Adipose tissue (tissue), 3 donors: ENCODE measurements around the gene NCF4. TPM values are rescaled to one million over a fixed set of nuclear protein-coding genes. Genes with fewer than 3 reads are reported as not detected.

ENCODE experiments used
- H3K27ac ChIP-seq: one replicate; pipeline ENCODE4 v1.5.1; 2013; ENCODE audit warnings: low read depth, low read length
- WGBS, 3 donors: extraction: QIAGEN DNeasy Blood & Tissue Kit; methylation state at CpG; one replicate each; pipeline ENCODE4 v1.1.7; 2013; 5-methylcytosine and 5-hydroxymethylcytosine counted together
- polyA plus RNA-seq, 3 donors: library from polyadenylated mRNA; stranded (reverse); fragments of 200-250 nt; gene quantifications; one replicate each; pipeline ENCODE4 v1.2.3, GENCODE V29; 2013
- donor health status: healthy with polysubstance abuse.
- donor health status: Bipolar disorder and iron deficiency.
- donor health status: healthy.

Gene NCF4
- polyA plus RNA-seq, 3 donors = 1.9 to 43.9 (median 27.8) TPM

DNA sequence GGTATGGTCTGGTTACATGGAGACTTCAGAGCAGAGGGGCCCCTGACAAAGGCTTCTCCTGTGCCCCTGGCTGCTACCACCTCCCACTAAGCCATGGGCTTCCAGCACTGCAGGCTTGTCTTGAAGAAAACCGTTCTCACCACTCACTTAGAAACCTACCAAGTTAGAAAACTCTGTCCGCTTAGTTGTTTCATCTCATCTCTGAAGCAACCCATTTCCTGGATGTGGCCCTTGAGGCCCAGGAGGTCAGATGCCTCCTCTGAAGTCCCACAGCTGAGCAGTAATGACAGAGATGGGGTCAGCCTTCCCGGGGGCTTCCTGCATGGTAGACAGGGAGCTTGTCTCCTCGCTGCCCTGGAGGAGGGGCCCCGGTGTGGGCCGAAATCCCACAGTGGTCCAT is 65.5 kb downstream of the NCF4 start:
- 82 to 90% (median 85%) methylated on average over 6 of the region's 6 CpGs for WGBS, 3 donors

DNA sequence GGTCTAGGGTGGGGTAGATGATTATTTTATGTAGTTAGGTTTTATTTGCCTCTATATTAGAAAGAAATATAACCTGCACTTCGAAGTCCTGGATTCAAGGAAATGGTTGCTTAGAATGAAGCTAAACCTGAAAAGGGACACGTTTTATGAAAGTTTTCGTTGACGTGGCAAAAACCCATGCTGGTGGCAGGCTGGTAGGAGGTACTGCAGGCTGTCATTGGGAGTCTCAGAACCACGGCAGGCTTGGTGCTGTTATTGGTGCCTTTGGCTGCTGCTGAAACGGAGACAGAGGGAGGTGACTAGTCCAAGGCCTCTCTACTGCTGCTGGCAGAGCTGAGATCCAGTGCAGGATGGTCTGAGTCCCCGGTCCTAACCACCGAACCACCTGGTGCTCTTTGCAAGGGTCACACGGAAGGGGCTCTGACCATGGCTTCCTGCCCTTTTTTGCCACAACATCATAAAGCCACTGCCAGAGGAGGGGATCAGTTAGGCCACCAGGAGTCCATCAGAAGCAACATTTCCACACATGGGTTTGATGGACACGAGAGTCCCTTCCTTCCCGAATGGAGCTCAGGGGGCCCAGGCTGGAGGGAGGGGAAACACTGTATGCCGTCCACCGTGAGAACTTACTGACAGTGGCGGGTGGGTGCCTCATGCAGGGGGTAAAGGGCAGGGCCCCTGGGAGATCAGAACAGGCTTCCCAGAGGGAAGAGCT is 66.1 kb downstream of the NCF4 start:
- H3K27ac ChIP-seq = no peak overlapping the region
- WGBS, 3 donors = 59 to 83% (median 77%) methylated on average over 14 of the region's 14 CpGs

More for the DNA sequence above, 65.5 kb downstream of the NCF4 start:
- H3K27ac ChIP-seq = no peak overlapping the region

Other genes starting within 250 kb of the NCF4 start
- gene CACNG2, start 157.3 kb upstream of the NCF4 start, polyA plus RNA-seq = not detected
- gene IFT27, start 84.9 kb upstream of the NCF4 start, polyA plus RNA-seq = 10 to 100 TPM; 11.1 to 15.9 (median 15.6) TPM
- gene PVALB, start 44.0 kb upstream of the NCF4 start, polyA plus RNA-seq = not detected
- 1 to 10 TPM in 2 of 3 donors, under 1 TPM in 1; 0.89 to 8.6 (median 4.9) TPM for gene CSF2RB, start 52.6 kb downstream of the NCF4 start, polyA plus RNA-seq
- 100 to 1,000 TPM in 1 of 3 donors, 10 to 100 TPM in 2; 59.2 to 169 (median 69.3) TPM for gene TST, start 158.4 kb downstream of the NCF4 start, polyA plus RNA-seq
- 100 to 1,000 TPM; 126 to 179 (median 131) TPM for gene MPST, start 158.7 kb downstream of the NCF4 start, polyA plus RNA-seq
- 10 to 100 TPM in 1 of 3 donors, 1 to 10 TPM in 2; 3.2 to 22.7 (median 8.7) TPM for gene KCTD17, start 190.7 kb downstream of the NCF4 start, polyA plus RNA-seq
- gene TMPRSS6, start 248.7 kb downstream of the NCF4 start, polyA plus RNA-seq = under 1 TPM in 2 of 3 donors, not detected in 1; 0.07 to 0.30 TPM